Muscle of leg (tissue), 11 donors: ENCODE data around the gene TTC1. TPM values are rescaled to one million over a fixed set of nuclear protein-coding genes. Genes with fewer than 3 reads are reported as not detected.
"Not testable (repeated sequence)": the region's sequence is repeated elsewhere in the genome, so short reads cannot be mapped to it uniquely, and the experiment has no call there.

Experiments
- DNase-seq: peaks from one replicate; pipeline ENCODE4 v3.0.0; 2013
- H3K27ac ChIP-seq: one replicate; pipeline ENCODE4 v1.5.1; 2013; ENCODE audit warnings: mild to moderate bottlenecking, low read length, control low read depth
- H3K27me3 ChIP-seq: one replicate; pipeline ENCODE4 v1.6.1; 2013; ENCODE audit warnings: low read length; ENCODE audit not compliant: control insufficient read depth, insufficient read depth
- H3K36me3 ChIP-seq: one replicate; pipeline ENCODE4 v1.6.1; 2013; ENCODE audit warnings: low read length; ENCODE audit not compliant: control insufficient read depth, insufficient read depth
- H3K4me1 ChIP-seq: one replicate; pipeline ENCODE4 v1.6.1; 2013; ENCODE audit warnings: low read length; ENCODE audit not compliant: control insufficient read depth, insufficient read depth
- H3K4me3 ChIP-seq: one replicate; pipeline ENCODE4 v1.5.1; 2013; ENCODE audit warnings: low read length, control low read depth
- H3K9me3 ChIP-seq: replicated peaks from 2 replicates; pipeline ENCODE4 v1.6.1; 2013; ENCODE audit warnings: low read depth, low read length; ENCODE audit not compliant: control insufficient read depth
- WGBS: methylation state at CpG from one replicate; pipeline ENCODE4 v1.1.5; 2013; ENCODE audit warnings: missing lambda C conversion rate; ENCODE audit not compliant: insufficient coverage; 5-methylcytosine and 5-hydroxymethylcytosine counted together
- polyA plus RNA-seq, 8 donors: library from polyadenylated mRNA; unstranded; fragments of 120-200 nt; gene quantifications; one replicate each; pipeline versions ENCODE4 v1.2.1 to v1.2.3, GENCODE V29; 2013; ENCODE audit warnings: inconsistent platforms in 1 of 8, low replicate concordance in 1 of 8; ENCODE audit not compliant: insufficient read length in 8 of 8, insufficient read depth in 1 of 8
- total RNA-seq: library from RNA; stranded (reverse); fragments of 120-200 nt; gene quantifications from one replicate; pipeline ENCODE4 v1.2.4, GENCODE V29; 2013

TTC1 gene
- total and polyA plus RNA-seq, 9 donors, result 41.3 to 47.5 (median 44.4) TPM

- H3K9me3 ChIP-seq, result peaks cover 5% of the 10 kb centered on the region
- peaks cover 55% of the 10 kb centered on the region for H3K36me3 ChIP-seq
- no peak overlapping the region for H3K4me3 ChIP-seq
- DNase-seq, result no peak
- H3K27me3 ChIP-seq, result no peaks in the 10 kb centered on the region
- WGBS, result no CpG with 5 or more reads among the region's 4 CpGs
- H3K4me1 ChIP-seq, result no peaks in the 10 kb centered on the region
- no peak overlapping the region for H3K27ac ChIP-seq
Observed at GRCh38 chr5:160057256-160057655, 48.3 kb downstream of the TTC1 start.

GRCh38 chr5:160060001-160060400 lies 51.1 kb downstream of the TTC1 start:
- no peaks in the 10 kb centered on the region for H3K27me3 ChIP-seq
- no peak overlapping the region for H3K4me3 ChIP-seq
- H3K27ac ChIP-seq, result no peak overlapping the region
- no peaks in the 10 kb centered on the region for H3K4me1 ChIP-seq
- no peak for DNase-seq
- peaks cover 52% of the 10 kb centered on the region for H3K36me3 ChIP-seq
- 53% methylated on average over 4 of the region's 4 CpGs for WGBS
- H3K9me3 ChIP-seq, result peaks cover 5% of the 10 kb centered on the region

GRCh38 chr5:160061770-160062169 lies 52.8 kb downstream of the TTC1 start:
- H3K9me3 ChIP-seq, result peaks cover 5% of the 10 kb centered on the region
- no peaks in the 10 kb centered on the region for H3K27me3 ChIP-seq
- peaks cover 48% of the 10 kb centered on the region for H3K36me3 ChIP-seq
- no peak overlapping the region for H3K4me3 ChIP-seq
- WGBS, result 40% methylated on average over 1 of the region's 3 CpGs
- DNase-seq, result no peak
- H3K27ac ChIP-seq, result no peak overlapping the region
- no peaks in the 10 kb centered on the region for H3K4me1 ChIP-seq

DNA sequence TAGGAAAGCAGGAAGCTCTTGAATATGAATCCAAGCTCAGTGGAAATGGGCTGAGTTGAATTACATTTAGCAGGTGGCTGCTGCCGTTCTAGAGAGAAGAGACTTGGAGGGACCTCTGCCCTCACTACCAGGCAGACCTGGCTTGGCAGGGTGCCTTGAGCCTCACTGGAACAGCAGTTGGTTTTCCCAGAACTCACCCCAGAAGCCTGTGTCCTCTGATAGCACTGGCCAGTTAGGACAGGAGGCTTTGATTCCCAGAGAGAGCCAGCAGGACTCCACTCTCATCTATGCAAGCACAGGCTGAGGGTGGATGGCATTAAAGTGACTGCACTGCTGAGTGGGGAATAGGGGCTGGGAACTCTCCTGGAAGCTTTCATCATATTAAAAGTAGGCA lies 55.5 kb downstream of the TTC1 start:
- H3K27me3 ChIP-seq, result no peaks in the 10 kb centered on the region
- peaks cover 35% of the 10 kb centered on the region for H3K36me3 ChIP-seq
- H3K4me1 ChIP-seq, result no peaks in the 10 kb centered on the region
- no peak overlapping the region for H3K27ac ChIP-seq
- DNase-seq, result no peak
- no peak overlapping the region for H3K4me3 ChIP-seq
- no peaks in the 10 kb centered on the region for H3K9me3 ChIP-seq
- WGBS, result 63% methylated on average over 1 of the region's 1 CpG

GRCh38 chr5:160064995-160065614 lies 56.2 kb downstream of the TTC1 start:
- no peak for DNase-seq
- WGBS, result 20% methylated on average over 1 of the region's 9 CpGs
- no peak overlapping the region for H3K27ac ChIP-seq

DNA sequence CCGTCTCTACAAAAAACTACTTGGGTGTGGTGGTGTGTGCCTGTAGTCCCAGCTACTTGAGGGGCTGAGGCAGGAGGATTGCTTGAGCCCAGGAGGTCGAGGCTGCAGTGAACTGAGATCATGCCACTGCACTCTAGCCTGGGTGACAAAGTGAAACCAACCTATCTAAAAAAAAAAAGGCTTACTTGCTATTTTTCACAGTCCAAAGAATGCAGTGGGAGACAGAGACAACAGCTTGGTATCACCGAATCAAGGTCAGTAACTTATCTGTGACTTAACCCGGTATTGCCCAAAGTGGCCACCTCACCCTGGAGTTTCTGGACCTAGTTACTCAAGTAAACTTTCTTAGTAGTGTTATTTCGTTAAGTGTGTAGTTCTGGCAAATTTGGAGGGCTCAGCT lies 60.2 kb downstream of the TTC1 start:
- 100% methylated on average over 2 of the region's 5 CpGs for WGBS

More at GRCh38 chr5:160064995-160065614, 56.2 kb downstream of the TTC1 start:
- Histone ChIP-seq H3K4me1 (no peaks in the 10 kb centered on the region), H3K27me3 (no peaks in the 10 kb centered on the region), H3K4me3 (no peak overlapping the region), H3K9me3 (no peaks in the 10 kb centered on the region), H3K36me3 (peaks cover 31% of the 10 kb centered on the region)

DNA sequence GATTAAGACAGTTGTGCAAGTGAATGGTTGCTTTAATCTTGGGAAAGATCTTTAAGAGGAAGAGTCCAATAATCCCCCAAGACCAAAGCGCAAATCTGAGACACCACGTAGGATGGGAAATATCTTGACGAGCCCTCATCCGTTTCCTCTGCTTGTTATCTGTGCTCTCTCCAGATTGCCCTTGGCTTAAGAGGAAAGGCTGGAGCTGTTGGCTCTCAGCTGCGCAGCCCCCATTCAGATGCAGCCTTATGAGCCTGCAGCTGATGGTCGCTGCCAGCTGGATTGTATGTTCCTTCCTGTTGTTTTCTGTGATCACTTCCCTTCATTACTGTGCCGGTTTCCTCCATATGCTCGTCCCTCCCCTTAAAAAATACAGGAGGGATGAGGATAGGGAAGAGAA lies 62.6 kb downstream of the TTC1 start:
- Histone ChIP-seq H3K27ac (no peak overlapping the region), H3K9me3 (no peaks in the 10 kb centered on the region), H3K36me3 (peaks cover 2% of the 10 kb centered on the region), H3K27me3 (no peaks in the 10 kb centered on the region), H3K4me1 (peaks cover 3% of the 10 kb centered on the region), H3K4me3 (no peak overlapping the region)
- peak; percentile 87 for DNase-seq
- WGBS, result 9% methylated on average over 4 of the region's 8 CpGs

More for the DNA sequence above, 60.2 kb downstream of the TTC1 start:
- not testable (repeated sequence) for H3K9me3 ChIP-seq, H3K4me3 ChIP-seq, H3K27ac ChIP-seq, DNase-seq, H3K27me3 ChIP-seq, H3K4me1 ChIP-seq
- peaks cover 12% of the 10 kb centered on the region for H3K36me3 ChIP-seq

- no peaks in the 10 kb centered on the region for H3K27me3 ChIP-seq
- peaks cover 2% of the 10 kb centered on the region for H3K36me3 ChIP-seq
- no peak overlapping the region for H3K4me3 ChIP-seq
- no peak for DNase-seq
- no CpG with 5 or more reads among the region's 2 CpGs for WGBS
- no peak overlapping the region for H3K27ac ChIP-seq
- no peaks in the 10 kb centered on the region for H3K9me3 ChIP-seq
- peaks cover 3% of the 10 kb centered on the region for H3K4me1 ChIP-seq
Observed at GRCh38 chr5:160071916-160072315, 63.0 kb downstream of the TTC1 start.

DNA sequence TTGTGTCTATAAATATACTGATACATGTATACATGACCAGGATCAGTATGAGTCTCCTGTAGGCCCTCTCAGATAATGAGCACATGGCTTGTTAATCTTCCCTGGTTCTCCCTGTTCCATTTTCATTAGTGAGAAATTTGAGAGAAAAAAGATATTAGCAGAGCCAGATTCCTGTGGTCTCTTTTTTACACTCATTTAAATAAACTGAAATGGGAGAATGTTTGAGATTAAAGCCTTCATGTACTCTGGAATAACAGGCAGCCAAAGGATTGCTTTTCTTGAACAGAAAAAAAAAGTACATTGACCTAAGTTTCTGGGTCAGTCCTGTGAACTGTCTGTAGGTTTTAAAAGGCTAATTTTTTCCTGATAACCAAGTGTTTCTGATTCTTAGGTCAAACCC lies 66.1 kb downstream of the TTC1 start:
- Histone ChIP-seq H3K27ac (no peak overlapping the region), H3K36me3 (peaks cover 2% of the 10 kb centered on the region), H3K9me3 (no peaks in the 10 kb centered on the region), H3K27me3 (no peaks in the 10 kb centered on the region), H3K4me1 (peaks cover 3% of the 10 kb centered on the region), H3K4me3 (no peak overlapping the region)
- no peak for DNase-seq

- no CpG with 5 or more reads among the region's 2 CpGs for WGBS
- Histone ChIP-seq H3K27ac (no peak overlapping the region), H3K4me3 (no peak overlapping the region), H3K36me3 (peaks cover 2% of the 10 kb centered on the region), H3K9me3 (no peaks in the 10 kb centered on the region), H3K27me3 (no peaks in the 10 kb centered on the region), H3K4me1 (peaks cover 3% of the 10 kb centered on the region)
- DNase-seq, result no peak
Observed at GRCh38 chr5:160076997-160077396, 68.1 kb downstream of the TTC1 start.

- Histone ChIP-seq H3K9me3 (no peaks in the 10 kb centered on the region), H3K36me3 (no peaks in the 10 kb centered on the region), H3K4me1 (no peaks in the 10 kb centered on the region), H3K4me3 (no peak overlapping the region), H3K27ac (no peak overlapping the region), H3K27me3 (no peaks in the 10 kb centered on the region)
- no peak for DNase-seq
- 100% methylated on average over 2 of the region's 2 CpGs for WGBS
Observed at GRCh38 chr5:160079753-160080152, 70.8 kb downstream of the TTC1 start.
